ENCODE results near the gene LBR.

- TF ChIP-seq, protein P1, sequence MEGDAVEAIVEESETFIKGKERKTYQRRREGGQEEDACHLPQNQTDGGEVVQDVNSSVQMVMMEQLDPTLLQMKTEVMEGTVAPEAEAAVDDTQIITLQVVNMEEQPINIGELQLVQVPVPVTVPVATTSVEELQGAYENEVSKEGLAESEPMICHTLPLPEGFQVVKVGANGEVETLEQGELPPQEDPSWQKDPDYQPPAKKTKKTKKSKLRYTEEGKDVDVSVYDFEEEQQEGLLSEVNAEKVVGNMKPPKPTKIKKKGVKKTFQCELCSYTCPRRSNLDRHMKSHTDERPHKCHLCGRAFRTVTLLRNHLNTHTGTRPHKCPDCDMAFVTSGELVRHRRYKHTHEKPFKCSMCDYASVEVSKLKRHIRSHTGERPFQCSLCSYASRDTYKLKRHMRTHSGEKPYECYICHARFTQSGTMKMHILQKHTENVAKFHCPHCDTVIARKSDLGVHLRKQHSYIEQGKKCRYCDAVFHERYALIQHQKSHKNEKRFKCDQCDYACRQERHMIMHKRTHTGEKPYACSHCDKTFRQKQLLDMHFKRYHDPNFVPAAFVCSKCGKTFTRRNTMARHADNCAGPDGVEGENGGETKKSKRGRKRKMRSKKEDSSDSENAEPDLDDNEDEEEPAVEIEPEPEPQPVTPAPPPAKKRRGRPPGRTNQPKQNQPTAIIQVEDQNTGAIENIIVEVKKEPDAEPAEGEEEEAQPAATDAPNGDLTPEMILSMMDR (conservative IDR thresholded peaks at IDR 0.05; ENCODE audit: low read depth, low read length), result no peak
- TF ChIP-seq POLR2A (IDR thresholded peaks at IDR 0.05; ENCODE audit: low read depth, low read length) (no peak), RAD21 (IDR thresholded peaks at IDR 0.05; ENCODE audit: low read length) (no peak), MXI1 (IDR thresholded peaks at IDR 0.05; ENCODE audit: borderline replicate concordance, low read depth, low read length) (no peak), SMC3 (IDR thresholded peaks at IDR 0.05; ENCODE audit: low read depth, low read length) (no peak), CEBPB (IDR thresholded peaks at IDR 0.05; ENCODE audit: low read depth, low read length) (no peak), USF2 (IDR thresholded peaks at IDR 0.05; ENCODE audit: low read depth, low read length) (no peak), NFE2L2 (IDR thresholded peaks at IDR 0.05; ENCODE audit: low read depth, low read length) (no peak), ELK1 (IDR thresholded peaks at IDR 0.05; ENCODE audit: borderline replicate concordance, low read depth, low read length) (no peak), RCOR1 (IDR thresholded peaks at IDR 0.05; ENCODE audit: insufficient replicate concordance, low read length) (no peak), RFX5 (IDR thresholded peaks at IDR 0.05; ENCODE audit: low read depth, low read length) (no peak), MAZ (IDR thresholded peaks at IDR 0.05; ENCODE audit: borderline replicate concordance, low read depth, low read length) (no peak), MAFK (IDR thresholded peaks at IDR 0.05; ENCODE audit: low read depth, low read length) (no peak)
Measured at GRCh38 chr1:225362805-225363204, 65.0 kb downstream of the LBR start.

Data from IMR-90 (cell line).